Astrocyte of the spinal cord (primary cell): ENCODE results near the gene STARD9.
"Not testable (repeated sequence)": the region's sequence is repeated elsewhere in the genome, so short reads cannot be mapped to it uniquely, and the experiment has no call there.

Source experiments
- DNase-seq: peaks from one replicate; pipeline ENCODE4 v3.0.0; 2011; ENCODE audit warnings: low read depth, low spot score
- H3K4me3 ChIP-seq: 2 replicates; pipeline ENCODE4 v1.5.1; 2011; ENCODE audit warnings: low read depth, mild to moderate bottlenecking, low read length, moderate library complexity
- CTCF ChIP-seq: IDR thresholded peaks from 2 replicates; pipeline ENCODE4 v1.5.1; 2012; ENCODE audit warnings: low read depth, mild to moderate bottlenecking, low read length, inconsistent platforms
- in situ Hi-C: cut with HindIII; loops from 2 replicates; pipeline ENCODE4 v1.10.0; 2017; ENCODE audit warnings: low sequenced_read_pairs

Gene STARD9

DNA sequence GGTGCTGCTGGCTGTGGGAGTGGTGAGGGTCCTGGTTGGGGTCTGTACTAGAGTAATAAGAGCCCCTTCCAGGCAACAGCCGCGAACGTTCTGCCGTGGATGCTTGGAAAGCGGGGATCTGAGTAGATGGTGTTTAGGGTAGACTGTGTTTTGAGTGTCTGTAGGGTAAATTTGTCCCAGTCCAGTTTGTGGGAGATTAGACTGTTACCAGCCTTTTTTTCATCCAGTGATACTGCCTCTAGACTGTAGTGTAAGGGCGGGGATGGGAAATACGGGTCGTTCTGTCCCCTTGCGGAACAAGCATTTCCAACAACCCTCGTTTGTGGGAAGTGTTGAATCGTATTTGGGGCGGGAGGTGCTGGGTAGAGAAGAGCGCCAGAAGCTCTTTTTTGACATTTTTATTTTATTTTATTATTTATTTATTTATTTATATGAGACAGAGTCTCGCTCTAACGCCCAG is 26.3 kb upstream of the STARD9 start:
- DNase-seq = no peak

GRCh38 chr15:42549741-42550392 is 25.5 kb upstream of the STARD9 start:
- no peak for TF ChIP-seq CTCF
- H3K4me3 ChIP-seq = peak overlapping the region; percentile 81
- in situ Hi-C loops = no loop called here
- DNase-seq = no peak

More for the DNA sequence above, 26.3 kb upstream of the STARD9 start:
- TF ChIP-seq CTCF = no peak
- peak overlapping the region; percentile 81 for H3K4me3 ChIP-seq
- in situ Hi-C loops = no loop called here

DNA sequence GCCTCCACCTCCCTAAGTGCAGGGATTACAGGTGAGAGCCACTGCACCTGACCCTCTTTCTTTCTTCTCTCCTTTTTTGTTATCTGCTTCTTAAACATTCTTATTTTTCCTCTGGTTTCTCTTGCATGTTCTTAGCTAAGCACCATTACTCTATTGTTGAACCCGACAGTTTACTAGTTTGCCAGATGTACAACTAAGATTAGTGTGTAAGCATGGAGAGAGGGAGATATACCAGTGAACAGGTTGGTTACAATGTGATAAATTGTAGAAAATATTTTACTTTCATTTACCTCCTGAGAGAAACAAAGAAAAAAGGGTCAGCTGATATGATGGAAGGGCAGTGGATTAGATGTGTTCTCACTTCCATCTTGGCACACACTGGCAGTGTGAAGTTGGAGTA is 21.9 kb upstream of the STARD9 start:
- no peak for DNase-seq
- no peak overlapping the region for H3K4me3 ChIP-seq
- in situ Hi-C loops = no loop called here
- TF ChIP-seq CTCF = no peak

- H3K4me3 ChIP-seq, DNase-seq, in situ Hi-C loops: not testable (repeated sequence)
Measured at GRCh38 chr15:42556550-42557207, 18.7 kb upstream of the STARD9 start.

- H3K4me3 ChIP-seq = no peak overlapping the region
- in situ Hi-C loops = no loop called here
- DNase-seq = no peak
- no peak for TF ChIP-seq CTCF
Measured at GRCh38 chr15:42558739-42559138, 16.7 kb upstream of the STARD9 start.

GRCh38 chr15:42576040-42576594 is 711 bp downstream of the STARD9 start:
- DNase-seq = peak; percentile 7
- peak overlapping the region; percentile 84 for H3K4me3 ChIP-seq
- TF ChIP-seq CTCF = no peak
- in situ Hi-C loops = no loop called here

DNA sequence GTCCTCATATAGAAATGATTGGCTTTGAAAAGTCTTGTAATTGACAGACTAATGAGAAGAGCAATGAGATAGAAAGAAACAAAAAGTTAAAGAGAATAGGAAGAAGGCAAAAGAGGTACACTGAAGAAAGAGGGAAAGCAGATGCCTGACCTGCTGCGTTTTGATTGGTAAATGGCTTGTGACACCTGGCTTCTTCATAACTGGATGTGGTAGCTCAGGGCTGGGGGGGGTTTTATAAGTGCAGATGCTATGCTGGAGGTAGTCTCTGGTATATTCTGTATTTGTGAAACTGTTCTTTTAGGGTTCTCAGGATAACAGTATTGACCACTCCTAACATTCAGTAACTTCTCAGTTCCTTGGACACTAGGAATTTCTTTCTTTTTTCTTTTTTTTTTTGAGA is 1.4 kb downstream of the STARD9 start:
- in situ Hi-C loops = no loop called here
- no peak overlapping the region for H3K4me3 ChIP-seq
- no peak for DNase-seq
- no peak for TF ChIP-seq CTCF
